ENCODE data around the gene TICAM2.

- TF ChIP-seq POLR2A (IDR thresholded peaks at IDR 0.05; ENCODE audit: low read length) (no peak), GATA1 (IDR thresholded peaks at IDR 0.05; ENCODE audit: low read depth, low read length) (no peak)
Measured at GRCh38 chr5:115621365-115621900, 19.2 kb upstream of the TICAM2 start.

Measured in erythroblast (primary cell).